Heart left ventricle (tissue), 16 donors: ENCODE measurements around the gene IL11. TPM values are rescaled to one million over a fixed set of nuclear protein-coding genes. Genes with fewer than 3 reads are reported as not detected.

Experiments used
- ATAC-seq, 4 donors: fragments of 200-7000 bp; cut with Tn5 transposase; one replicate each; pipeline ENCODE4 v1.9.1; 2020 to 2022; ENCODE audit warnings: moderate library complexity in 4 of 4, mild to moderate bottlenecking in 3 of 4, moderate number of reproducible peaks in 1 of 4
- DNase-seq, 5 donors: peaks; one replicate each; pipeline ENCODE4 v3.0.0-alpha.2; 2020
- H3K27ac ChIP-seq, 12 donors: fragments of 200-600 bp; sonication (generic) in 4 of 12; one replicate each; pipeline versions ENCODE4 v1.5.0 to v1.8.0; 2016 to 2022; ENCODE audit warnings: mild to moderate bottlenecking in 2 of 12
- H3K27me3 ChIP-seq, 9 donors: fragments of 200-600 bp; sonication (generic) in 2 of 9; one replicate each; pipeline versions ENCODE4 v1.5.1 to v1.8.0; 2016 to 2022; ENCODE audit warnings: mild to moderate bottlenecking in 3 of 9
- H3K36me3 ChIP-seq, 9 donors: fragments of 200-600 bp; sonication (generic) in 2 of 9; one replicate each; pipeline versions ENCODE4 v1.5.0 to v1.8.0; 2018 to 2022; ENCODE audit warnings: mild to moderate bottlenecking in 2 of 9
- H3K4me1 ChIP-seq, 12 donors: fragments of 200-600 bp; sonication (generic) in 4 of 12; one replicate each; pipeline versions ENCODE4 v1.5.0 to v1.8.0; 2016 to 2022; ENCODE audit warnings: mild to moderate bottlenecking in 3 of 12
- H3K4me3 ChIP-seq, 12 donors: fragments of 200-600 bp; sonication (generic) in 4 of 12; one replicate each; pipeline versions ENCODE4 v1.5.0 to v1.8.0; 2017 to 2022; ENCODE audit warnings: mild to moderate bottlenecking in 9 of 12, moderate library complexity in 4 of 12
- H3K9me3 ChIP-seq, 12 donors: fragments of 200-600 bp; sonication (generic) in 4 of 12; one replicate each; pipeline versions ENCODE4 v1.5.0 to v1.8.0; 2016 to 2022; ENCODE audit warnings: mild to moderate bottlenecking in 1 of 12
- CTCF ChIP-seq, 12 donors: fragments of 200-600 bp; sonication (generic) in 4 of 12; IDR thresholded peaks; one replicate each; pipeline versions ENCODE4 v1.5.0 to v1.8.0; 2018 to 2022; ENCODE audit warnings: antibody characterized with exemption in 12 of 12, mild to moderate bottlenecking in 5 of 12
- POLR2A ChIP-seq, 2 donors: fragments of 450-650 bp; IDR thresholded peaks; one replicate each; pipeline ENCODE4 v1.6.1; 2017; ENCODE audit warnings: antibody characterized with exemption in 2 of 2, mild to moderate bottlenecking in 2 of 2, moderate library complexity in 2 of 2
- WGBS, 4 donors: extraction: QIAGEN DNeasy Blood & Tissue Kit in 2 of 4; methylation state at CpG; one replicate each; pipeline versions ENCODE4 v1.1.5 to v1.1.7; 2013 to 2018; 5-methylcytosine and 5-hydroxymethylcytosine counted together
- intact Hi-C, 10 donors: fragments of 100-400 bp; cut with DNase I; formaldehyde crosslinking; loops; one replicate each; pipeline versions ENCODE4 v1.11.1 to v1.14.2; 2022
- polyA plus RNA-seq, 2 donors: library from polyadenylated mRNA; stranded (reverse); fragments of 200-250 nt; gene quantifications; one replicate each; pipeline ENCODE4 v1.2.3, GENCODE V29; 2013
- total RNA-seq, 9 donors: library from RNA; depleted of rRNA in 2 of 9; stranded (reverse); fragments of >200 nt in 2 of 9; fragmentation: NEBNext Ultra II Directional in 3 of 9; extraction: Animal tissue kit (Norgen Biotek cat#: 25700) in 3 of 9; gene quantifications; one replicate each; pipeline versions ENCODE4 v1.1.0 to v1.2.4, GENCODE V29; 2016 to 2023
- donor health status: ischemic (EF 13 %, LVEDD 7.1; RV severe dilation, severe dysfunction).
- donor health status: healthy with polysubstance abuse.
- donor health status: DM: no; HTN: yes; CAD: no.
- donor health status: DM: no; HTN: no; CAD: no.
- donor health status: ischemic (EF 25% LVEDD 6.9; RV normal size, moderate dysfunction).
- donor health status: ischemic (EF 25% LVEDD 5.7; RV mildly dilated, moderate dysfunction).
- donor health status: healthy.
- donor health status: DM: yes; HTN: yes; CAD: no.
- donor health status: ischemic (EF 35%, LVEDD 5.7; RV mildly dilated, moderate dysfunction).
- donor health status: nonischemic (EF 11% LVEDD 7.7; RV severe dilation, severe dysfunction).
- donor health status: DM: yes; HTN: yes; CAD: no.
- donor health status: PGD.
- donor health status: ischemic (EF 29% LVEDD 5.4; RV normal size, mild dysfunction).
- donor health status: nonischemic (EF 23%, LVEDD 6.1; RV moderate dilation, normal function).

IL11 gene
- total and polyA plus RNA-seq, 11 donors = 0.11 to 0.43 (median 0.25) TPM; not detected in 8

- WGBS, 4 donors = 81 to 91% (median 90%) methylated on average over 18 to 22 of the region's 22 CpGs
- no peaks in the 10 kb centered on the region for H3K9me3 ChIP-seq
- no peak overlapping the region for H3K27ac ChIP-seq
- H3K4me3 ChIP-seq = no peak overlapping the region
- DNase-seq = no peak
- peaks cover 0 to 7% (median 0%) of the 10 kb centered on the region in 9 donors for H3K27me3 ChIP-seq
- ATAC-seq = no peak
- TF ChIP-seq CTCF (IDR thresholded peaks at IDR 0.05) = no peak
- H3K36me3 ChIP-seq = peaks cover 0 to 33% (median 15%) of the 10 kb centered on the region in 9 donors
- peaks cover 0 to 23% (median 12%) of the 10 kb centered on the region in 12 donors for H3K4me1 ChIP-seq
- intact Hi-C loops = loop anchor here in 1 of 10 donors (2.0 kb wide), 1 partner anchor 36 kb away; no protein-coding TSS in a partner anchor
Observed at GRCh38 chr19:55345101-55345817, 25.0 kb downstream of the IL11 start.

- Histone ChIP-seq H3K4me3 (no peak overlapping the region), H3K4me1 (peaks cover 0 to 28% (median 13%) of the 10 kb centered on the region in 12 donors), H3K27me3 (no peaks in the 10 kb centered on the region), H3K36me3 (peaks cover 0 to 33% (median 15%) of the 10 kb centered on the region in 9 donors), H3K9me3 (no peaks in the 10 kb centered on the region), H3K27ac (no peak overlapping the region)
- ATAC-seq = no peak
- no peak for TF ChIP-seq POLR2A (IDR thresholded peaks at IDR 0.05)
- TF ChIP-seq CTCF (IDR thresholded peaks at IDR 0.05) = no peak
- 83 to 87% (median 85%) methylated on average over 9 of the region's 9 CpGs for WGBS, 4 donors
- DNase-seq = no peak
- intact Hi-C loops = loop anchor here in 1 of 10 donors (2.0 kb wide), 1 partner anchor 36 kb away; no protein-coding TSS in a partner anchor
Observed at GRCh38 chr19:55344444-55344843, 25.8 kb downstream of the IL11 start.

GRCh38 chr19:55341595-55342531 is 28.4 kb downstream of the IL11 start:
- Histone ChIP-seq H3K27ac (no peak overlapping the region), H3K27me3 (no peaks in the 10 kb centered on the region), H3K4me1 (peaks cover 0 to 36% (median 16%) of the 10 kb centered on the region in 12 donors), H3K36me3 (peaks cover 0 to 32% (median 15%) of the 10 kb centered on the region in 9 donors), H3K9me3 (no peaks in the 10 kb centered on the region), H3K4me3 (peak overlapping the region in 5 of 12 donors; percentile 70 to 94 (median 83))
- DNase-seq (no peak), ATAC-seq (no peak)
- 84 to 94% (median 88%) methylated on average over 24 to 50 of the region's 50 CpGs for WGBS, 4 donors
- intact Hi-C loops = no loop called here
- TF ChIP-seq POLR2A (IDR thresholded peaks at IDR 0.05) (no peak), CTCF (IDR thresholded peaks at IDR 0.05) (no peak)
